Breast epithelium (tissue), 3 donors: ENCODE data around the gene LRRC51.

ENCODE experiments used
- POLR2A ChIP-seq: fragments of 450-650 bp; IDR thresholded peaks from one replicate; pipeline ENCODE4 v1.6.1; 2016; ENCODE audit warnings: antibody characterized with exemption, mild to moderate bottlenecking, moderate library complexity
- POLR2AphosphoS5 ChIP-seq, 3 donors: sonication (generic); formaldehyde crosslinking; IDR thresholded peaks; one replicate each; pipeline ENCODE4 v1.6.1; 2017; ENCODE audit warnings: antibody characterized with exemption in 3 of 3
- TF ChIP-seq, protein P1 (sequence below), 3 donors: fragments of 450-650 bp; IDR thresholded peaks; one replicate each; pipeline ENCODE4 v1.5.1; 2016 to 2017; ENCODE audit warnings: antibody characterized with exemption in 3 of 3, mild to moderate bottlenecking in 3 of 3, moderate library complexity in 3 of 3

DNA sequence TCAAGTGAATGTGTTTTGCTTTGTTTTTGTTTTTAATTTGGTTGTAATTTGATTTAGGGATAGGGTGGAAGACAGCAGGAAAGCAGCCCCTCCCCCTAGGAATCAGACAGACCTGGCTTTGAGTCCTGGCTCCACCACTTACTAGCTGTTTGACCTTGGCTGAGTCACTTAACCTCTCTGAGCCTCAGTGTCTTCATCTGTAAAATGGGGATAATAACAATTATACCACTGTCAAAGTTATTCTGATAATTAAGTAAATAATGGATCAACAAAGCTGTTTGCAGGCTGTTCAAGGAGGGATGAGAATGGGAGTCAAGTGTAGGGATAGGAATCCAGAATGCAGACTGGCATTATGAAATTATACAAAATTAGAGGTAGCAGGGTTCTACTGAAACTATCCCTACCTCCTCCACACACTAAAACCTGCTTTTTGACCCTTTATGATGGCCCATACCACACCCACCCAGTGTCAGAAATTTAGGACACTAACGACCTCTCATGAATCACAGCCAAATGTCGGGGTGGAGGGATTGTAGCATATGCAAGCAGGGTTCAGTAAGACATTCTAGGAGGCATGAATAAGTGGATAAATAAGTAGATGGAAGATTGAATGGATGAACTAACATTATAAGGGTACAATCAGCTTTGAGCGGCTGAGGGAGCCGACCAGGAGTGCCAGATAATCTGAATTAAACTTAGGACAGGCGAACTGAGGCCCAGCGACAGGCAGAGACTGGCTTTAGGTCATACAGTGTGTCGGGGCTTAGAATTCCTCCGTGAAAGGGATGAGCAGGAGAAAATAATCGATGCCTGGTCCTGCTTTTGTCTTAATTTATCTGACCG is 30.9 kb downstream of the LRRC51 start:
- TF ChIP-seq, protein P1, sequence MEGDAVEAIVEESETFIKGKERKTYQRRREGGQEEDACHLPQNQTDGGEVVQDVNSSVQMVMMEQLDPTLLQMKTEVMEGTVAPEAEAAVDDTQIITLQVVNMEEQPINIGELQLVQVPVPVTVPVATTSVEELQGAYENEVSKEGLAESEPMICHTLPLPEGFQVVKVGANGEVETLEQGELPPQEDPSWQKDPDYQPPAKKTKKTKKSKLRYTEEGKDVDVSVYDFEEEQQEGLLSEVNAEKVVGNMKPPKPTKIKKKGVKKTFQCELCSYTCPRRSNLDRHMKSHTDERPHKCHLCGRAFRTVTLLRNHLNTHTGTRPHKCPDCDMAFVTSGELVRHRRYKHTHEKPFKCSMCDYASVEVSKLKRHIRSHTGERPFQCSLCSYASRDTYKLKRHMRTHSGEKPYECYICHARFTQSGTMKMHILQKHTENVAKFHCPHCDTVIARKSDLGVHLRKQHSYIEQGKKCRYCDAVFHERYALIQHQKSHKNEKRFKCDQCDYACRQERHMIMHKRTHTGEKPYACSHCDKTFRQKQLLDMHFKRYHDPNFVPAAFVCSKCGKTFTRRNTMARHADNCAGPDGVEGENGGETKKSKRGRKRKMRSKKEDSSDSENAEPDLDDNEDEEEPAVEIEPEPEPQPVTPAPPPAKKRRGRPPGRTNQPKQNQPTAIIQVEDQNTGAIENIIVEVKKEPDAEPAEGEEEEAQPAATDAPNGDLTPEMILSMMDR (IDR thresholded peaks at IDR 0.05) = no peak
- TF ChIP-seq POLR2A (no peak), POLR2AphosphoS5 (IDR thresholded peaks at IDR 0.05) (no peak)
